HT-29 (cell line): ENCODE data around the gene RNF187. TPM values are rescaled to one million over a fixed set of nuclear protein-coding genes. Genes with fewer than 3 reads are reported as not detected.

ENCODE experiments used
- DNase-seq: peaks from one replicate; pipeline ENCODE4 v3.0.0-alpha.2; 2015; ENCODE audit warnings: low spot score
- small RNA-seq: library from RNA; depleted of rRNA; stranded (forward); fragments of <200 nt; gene quantifications from one replicate; pipeline ENCODE3, GENCODE V24; 2014
- total RNA-seq: library from RNA; depleted of rRNA; stranded (reverse); fragments of >200 nt; shearing (Covaris generic); gene quantifications from 2 replicates; pipeline ENCODE4 v1.2.3, GENCODE V29; 2014; rRNA removed

Gene RNF187
- total RNA-seq, 1 experiment from 2014 or later = 34.0 TPM

DNA sequence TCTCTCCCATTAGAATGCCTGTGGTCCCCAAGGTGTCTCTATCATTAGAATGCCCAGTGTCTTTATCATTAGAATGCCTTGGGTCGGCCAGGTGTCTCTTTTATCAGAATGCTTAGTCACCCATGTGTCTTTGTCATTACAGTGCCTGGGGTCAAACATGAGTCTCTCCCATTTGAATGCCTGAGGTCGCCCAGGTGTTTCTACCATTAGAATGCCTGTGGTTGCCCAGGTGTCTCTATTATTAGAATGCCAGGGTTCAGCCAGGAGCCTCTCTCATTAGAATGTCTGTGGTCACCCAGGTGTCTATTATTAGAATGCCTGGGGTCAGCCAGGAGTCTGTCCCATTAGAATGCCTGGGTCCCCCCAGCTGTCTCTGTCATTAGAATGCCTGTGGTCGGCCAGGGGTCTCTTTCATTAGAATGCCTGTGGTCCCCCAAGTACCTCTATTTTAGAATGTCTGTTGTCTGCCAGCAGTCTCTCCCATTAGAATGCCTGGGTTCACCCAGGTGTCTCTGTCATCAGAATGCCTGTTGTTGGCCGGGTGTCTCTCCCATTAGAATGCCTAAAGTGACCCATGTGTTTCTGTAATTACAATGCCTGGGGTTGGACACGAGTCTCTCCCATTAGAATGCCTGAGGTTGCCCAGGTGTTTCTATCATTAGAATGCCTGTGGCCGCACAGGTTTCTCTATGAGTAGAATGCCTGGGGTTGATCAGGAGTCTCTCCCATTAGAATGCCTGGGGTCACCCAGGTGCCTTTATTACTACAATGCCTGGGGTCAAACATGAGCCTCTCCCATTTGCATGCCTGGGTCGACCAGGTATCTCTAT, 57.1 kb downstream of the RNF187 start:
- DNase-seq = no peak

DNA sequence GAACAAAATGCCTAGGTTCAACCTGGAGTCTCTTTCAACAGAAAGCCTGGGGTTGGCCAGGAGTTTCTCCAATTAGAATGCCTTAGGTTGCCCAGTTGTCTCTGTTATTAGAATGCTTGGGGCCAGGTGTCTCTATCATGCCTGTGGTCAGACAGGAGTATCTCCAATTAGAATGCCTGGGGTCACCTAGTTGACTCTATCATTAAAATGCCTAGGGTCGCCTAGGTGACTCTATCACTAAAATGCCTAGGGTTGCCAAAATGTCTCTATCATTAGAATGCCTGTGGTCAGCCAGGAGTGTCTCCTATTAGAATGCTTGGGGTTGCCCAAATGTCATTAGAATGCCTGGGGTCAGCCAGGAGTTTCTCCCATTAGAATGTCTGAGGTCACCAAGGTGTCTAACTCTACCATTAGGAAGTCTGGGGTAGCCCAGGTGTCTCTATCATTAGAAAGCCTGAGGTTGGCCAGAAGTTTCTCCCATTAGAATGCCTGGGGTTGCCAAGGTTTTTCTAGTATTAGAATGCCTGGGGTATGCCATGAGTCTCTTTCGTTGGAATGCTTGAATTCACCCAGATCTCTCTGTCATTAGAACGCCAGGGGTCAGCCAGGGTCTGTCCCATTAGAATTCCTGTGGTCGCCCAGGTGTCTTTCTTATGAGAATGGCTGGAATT, 57.9 kb downstream of the RNF187 start:
- DNase-seq = no peak

Small RNA genes within 50 kb of the gene (small RNA-seq; reads per million reads assigned to genes)
- gene MIR4666A = not detected

Other genes starting within 250 kb of the RNF187 start
- gene TRIM11, start 80.5 kb upstream of the RNF187 start, total RNA-seq = 55.9 and 62.2 TPM in 2 replicates
- gene TRIM17, start 70.5 kb upstream of the RNF187 start, total RNA-seq = not detected in 2 replicates
- 17.0 and 18.4 TPM in 2 replicates for gene RHOU, start 248.1 kb downstream of the RNF187 start, total RNA-seq